Liver (tissue), 9 donors: ENCODE data around the gene SMIM7. TPM values are rescaled to one million over a fixed set of nuclear protein-coding genes. Genes with fewer than 3 reads are reported as not detected.

Experiments used
- DNase-seq: peaks from one replicate; pipeline ENCODE4 v3.0.0-alpha.2; 2017; ENCODE audit warnings: low spot score
- H3K27ac ChIP-seq, 2 donors: one replicate each; pipeline ENCODE4 v1.7.0; 2013; ENCODE audit warnings: inconsistent platforms in 2 of 2, low read length in 2 of 2, control low read depth in 1 of 2, low read depth in 1 of 2, mild to moderate bottlenecking in 1 of 2
- H3K27me3 ChIP-seq, 4 donors: one replicate each; pipeline versions ENCODE4 v1.6.1 to v1.7.0; 2013; ENCODE audit warnings: low read length in 3 of 4, inconsistent platforms in 1 of 4, mild to moderate bottlenecking in 1 of 4, moderate library complexity in 1 of 4; ENCODE audit not compliant: control insufficient read depth in 4 of 4, insufficient read depth in 4 of 4
- H3K36me3 ChIP-seq, 4 donors: one replicate each; pipeline versions ENCODE4 v1.6.1 to v1.7.0; 2013; ENCODE audit warnings: low read length in 3 of 4, mild to moderate bottlenecking in 3 of 4, low read depth in 1 of 4, moderate library complexity in 1 of 4; ENCODE audit not compliant: control insufficient read depth in 4 of 4, insufficient read depth in 3 of 4
- H3K4me1 ChIP-seq, 4 donors: one replicate each; pipeline versions ENCODE4 v1.6.1 to v1.7.0; 2013; ENCODE audit warnings: low read length in 3 of 4, mild to moderate bottlenecking in 3 of 4, moderate library complexity in 1 of 4; ENCODE audit not compliant: control insufficient read depth in 4 of 4, insufficient read depth in 4 of 4
- H3K4me3 ChIP-seq, 3 donors: one replicate each; pipeline versions ENCODE4 v1.6.1 to v1.7.0; 2013; ENCODE audit warnings: low read length in 3 of 3, control low read depth in 1 of 3, low read depth in 1 of 3, mild to moderate bottlenecking in 1 of 3
- H3K9ac ChIP-seq, 2 donors: one replicate each; pipeline ENCODE4 v1.7.0; 2013; ENCODE audit warnings: low read length in 2 of 2, mild to moderate bottlenecking in 2 of 2, moderate library complexity in 2 of 2, control low read depth in 1 of 2, low read depth in 1 of 2
- H3K9me3 ChIP-seq, 4 donors: one replicate each; pipeline versions ENCODE4 v1.6.1 to v1.7.0; 2013; ENCODE audit warnings: low read length in 3 of 4; ENCODE audit not compliant: control insufficient read depth in 4 of 4
- ATF3 ChIP-seq: IDR thresholded peaks from 2 replicates; pipeline ENCODE4 v1.6.1; 2016; ENCODE audit warnings: antibody characterized with exemption
- CTCF ChIP-seq: fragments of 150-350 bp; IDR thresholded peaks from 2 replicates; pipeline ENCODE4 v1.5.1; 2017; ENCODE audit warnings: improper control_type of control experiment, low read depth, low read length; ENCODE audit not compliant: missing input control
- EGR1 ChIP-seq, 2 donors: IDR thresholded peaks; 2 replicates each; pipeline ENCODE4 v1.6.1; 2016 to 2018; ENCODE audit warnings: antibody characterized with exemption in 2 of 2, low read depth in 2 of 2
- FOXA1 ChIP-seq: IDR thresholded peaks from 2 replicates; pipeline ENCODE4 v1.6.1; 2016; ENCODE audit warnings: antibody characterized with exemption
- FOXA2 ChIP-seq: IDR thresholded peaks from 2 replicates; pipeline ENCODE4 v1.6.1; 2016; ENCODE audit warnings: antibody characterized with exemption
- HNF4A ChIP-seq, 2 donors: conservative IDR thresholded peaks; 2 replicates each; pipeline ENCODE4 v1.6.1; 2016; ENCODE audit warnings: antibody characterized with exemption in 2 of 2, mild to moderate bottlenecking in 2 of 2
- HNF4G ChIP-seq: IDR thresholded peaks from 2 replicates; pipeline ENCODE4 v1.6.1; 2016; ENCODE audit warnings: antibody characterized with exemption
- JUND ChIP-seq, 2 donors: IDR thresholded peaks; 2 replicates each; pipeline ENCODE4 v1.6.1; 2016; ENCODE audit warnings: antibody characterized with exemption in 2 of 2
- NR2F2 ChIP-seq: IDR thresholded peaks from 2 replicates; pipeline ENCODE4 v1.6.1; 2016; ENCODE audit warnings: antibody characterized with exemption
- REST ChIP-seq: IDR thresholded peaks from 2 replicates; pipeline ENCODE4 v1.6.1; 2016; ENCODE audit warnings: antibody characterized with exemption, mild to moderate bottlenecking
- RXRA ChIP-seq, 2 donors: IDR thresholded peaks; 2 replicates each; pipeline ENCODE4 v1.6.1; 2017 to 2018; ENCODE audit warnings: antibody characterized with exemption in 2 of 2, mild to moderate bottlenecking in 1 of 2
- TAF1 ChIP-seq: conservative IDR thresholded peaks from 2 replicates; pipeline ENCODE4 v1.6.1; 2016; ENCODE audit warnings: antibody characterized with exemption, mild to moderate bottlenecking
- YY1 ChIP-seq: IDR thresholded peaks from 2 replicates; pipeline ENCODE4 v1.6.1; 2016; ENCODE audit warnings: antibody characterized with exemption, mild to moderate bottlenecking
- WGBS: extraction: QIAGEN DNeasy Blood & Tissue Kit; methylation state at CpG from one replicate; pipeline ENCODE4 v1.1.7; 2013; 5-methylcytosine and 5-hydroxymethylcytosine counted together
- polyA plus RNA-seq, 2 donors: library from polyadenylated mRNA; stranded (reverse) in 1 of 2; unstranded in 1 of 2; fragments of 200-250 nt in 1 of 2; fragments of >200 nt in 1 of 2; fragmentation: Nextera tagmentation in 1 of 2; extraction: Ambion mirVana in 1 of 2; gene quantifications; one replicate each; pipeline versions ENCODE4 v1.2.1 to v1.2.3, GENCODE V29; 2013 to 2015
- total RNA-seq, 2 donors: library from RNA; depleted of rRNA; stranded (reverse); fragments of >200 nt; gene quantifications; one replicate each; pipeline ENCODE4 v1.2.3, GENCODE V29; 2014
- TF ChIP-seq, protein P1 (sequence below): IDR thresholded peaks from 2 replicates; pipeline ENCODE4 v1.6.1; 2016; ENCODE audit warnings: antibody characterized with exemption
- donor health status: healthy.
- donor health status: healthy.
- donor health status: healthy.
- donor health status: healthy.
- donor health status: healthy.

Gene SMIM7
- total and polyA plus RNA-seq, 4 donors, result 35.2 to 81.8 (median 46.9) TPM

DNA sequence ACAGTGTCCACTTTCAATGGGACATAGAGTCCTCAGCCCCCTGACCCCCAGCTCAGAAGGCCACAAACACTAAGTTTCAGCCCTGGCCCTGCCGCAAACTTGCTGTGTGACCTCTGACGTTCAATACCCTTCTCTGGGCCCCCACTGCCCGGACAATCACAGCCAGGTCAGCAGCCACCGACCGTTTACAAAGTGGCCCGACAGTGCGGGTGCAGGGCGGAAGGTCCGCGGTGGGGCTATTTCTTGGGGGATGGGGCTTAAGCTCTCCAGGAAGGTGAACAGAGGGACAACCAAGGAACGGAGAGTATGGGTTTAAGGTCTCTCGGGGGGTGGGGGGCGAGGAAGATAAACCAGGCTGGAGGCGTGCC lies 496 bp downstream of the SMIM7 start:
- Histone ChIP-seq H3K9me3 (no peaks in the 10 kb centered on the region), H3K4me3 (peak overlapping the region; percentile 64 to 95 (median 86)), H3K27ac (peak overlapping the region; percentile 84 to 98), H3K36me3 (peaks cover 3 to 24% (median 14%) of the 10 kb centered on the region in 4 donors), H3K27me3 (no peaks in the 10 kb centered on the region), H3K9ac (peak overlapping the region; percentile 60 to 65), H3K4me1 (peaks cover 0 to 34% (median 21%) of the 10 kb centered on the region in 4 donors)
- TF ChIP-seq EGR1 (IDR thresholded peaks at IDR 0.05; ENCODE audit: low read depth in 2 of 2) (no peak), ATF3 (no peak), FOXA1 (no peak), YY1 (no peak), CTCF (no peak), REST (no peak), HNF4A (conservative IDR thresholded peaks at IDR 0.05) (no peak), FOXA2 (no peak), RXRA (IDR thresholded peaks at IDR 0.05) (no peak), HNF4G (no peak), NR2F2 (no peak)
- 2% methylated on average over 14 of the region's 14 CpGs for WGBS
- no peak for DNase-seq

DNA sequence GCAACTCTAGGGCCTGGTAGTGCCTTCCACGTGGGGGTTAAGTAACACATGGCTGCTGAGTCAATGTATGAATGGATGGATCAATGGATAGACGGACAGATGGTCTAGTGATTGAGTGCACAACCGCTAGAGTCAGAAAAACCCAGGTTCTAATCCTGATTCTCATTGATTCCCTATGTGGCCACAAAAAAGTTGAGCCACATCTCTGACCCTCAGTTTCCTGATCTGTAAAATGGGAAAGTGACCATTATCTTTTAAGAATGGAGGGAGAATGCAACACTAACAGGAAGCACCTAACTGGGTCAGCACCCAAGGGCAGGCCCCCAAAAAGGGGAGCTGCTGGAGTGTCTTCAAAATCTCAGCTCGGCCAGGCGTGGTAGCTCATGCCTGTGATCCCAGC lies 2.6 kb downstream of the SMIM7 start:
- no peak overlapping the region for H3K4me3 ChIP-seq
- no peaks in the 10 kb centered on the region for H3K27me3 ChIP-seq
- H3K9me3 ChIP-seq, result no peaks in the 10 kb centered on the region
- no peak overlapping the region for H3K9ac ChIP-seq
- H3K27ac ChIP-seq, result no peak overlapping the region
- no peak for DNase-seq
- no peak for TF ChIP-seq CTCF
- TF ChIP-seq JUND (IDR thresholded peaks at IDR 0.05), result no peak
- no peak for TF ChIP-seq REST
- TF ChIP-seq HNF4G, result no peak
- TF ChIP-seq NR2F2, result no peak
- TF ChIP-seq RXRA (IDR thresholded peaks at IDR 0.05), result no peak
- no peak for TF ChIP-seq FOXA1
- TF ChIP-seq TAF1, result no peak
- TF ChIP-seq, protein P1, sequence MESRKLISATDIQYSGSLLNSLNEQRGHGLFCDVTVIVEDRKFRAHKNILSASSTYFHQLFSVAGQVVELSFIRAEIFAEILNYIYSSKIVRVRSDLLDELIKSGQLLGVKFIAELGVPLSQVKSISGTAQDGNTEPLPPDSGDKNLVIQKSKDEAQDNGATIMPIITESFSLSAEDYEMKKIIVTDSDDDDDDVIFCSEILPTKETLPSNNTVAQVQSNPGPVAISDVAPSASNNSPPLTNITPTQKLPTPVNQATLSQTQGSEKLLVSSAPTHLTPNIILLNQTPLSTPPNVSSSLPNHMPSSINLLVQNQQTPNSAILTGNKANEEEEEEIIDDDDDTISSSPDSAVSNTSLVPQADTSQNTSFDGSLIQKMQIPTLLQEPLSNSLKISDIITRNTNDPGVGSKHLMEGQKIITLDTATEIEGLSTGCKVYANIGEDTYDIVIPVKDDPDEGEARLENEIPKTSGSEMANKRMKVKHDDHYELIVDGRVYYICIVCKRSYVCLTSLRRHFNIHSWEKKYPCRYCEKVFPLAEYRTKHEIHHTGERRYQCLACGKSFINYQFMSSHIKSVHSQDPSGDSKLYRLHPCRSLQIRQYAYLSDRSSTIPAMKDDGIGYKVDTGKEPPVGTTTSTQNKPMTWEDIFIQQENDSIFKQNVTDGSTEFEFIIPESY, result no peak
- H3K4me1 ChIP-seq, result peaks cover 0 to 34% (median 21%) of the 10 kb centered on the region in 4 donors
- 84% methylated on average over 5 of the region's 5 CpGs for WGBS
- H3K36me3 ChIP-seq, result peaks cover 7 to 39% (median 30%) of the 10 kb centered on the region in 4 donors
